Measurements from ENCODE around the gene ZNF831.

DNA sequence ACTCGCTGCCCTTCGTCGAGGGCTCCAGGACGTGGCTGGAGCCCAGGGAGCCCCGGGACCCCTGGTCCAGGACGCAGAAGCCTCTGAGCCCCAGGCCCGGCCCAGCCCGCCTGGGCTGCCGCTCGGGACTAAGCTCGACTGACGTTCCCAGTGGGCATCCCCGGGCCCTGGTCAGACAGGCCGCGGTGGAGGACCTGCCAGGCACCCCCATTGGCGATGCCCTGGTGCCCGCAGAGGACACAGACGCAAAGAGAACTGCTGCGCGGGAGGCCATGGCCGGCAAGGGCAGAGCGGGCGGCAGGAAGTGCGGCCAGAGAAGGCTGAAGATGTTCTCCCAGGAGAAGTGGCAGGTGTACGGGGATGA lies 28.9 kb downstream of the ZNF831 start:
- TF ChIP-seq, protein P1, sequence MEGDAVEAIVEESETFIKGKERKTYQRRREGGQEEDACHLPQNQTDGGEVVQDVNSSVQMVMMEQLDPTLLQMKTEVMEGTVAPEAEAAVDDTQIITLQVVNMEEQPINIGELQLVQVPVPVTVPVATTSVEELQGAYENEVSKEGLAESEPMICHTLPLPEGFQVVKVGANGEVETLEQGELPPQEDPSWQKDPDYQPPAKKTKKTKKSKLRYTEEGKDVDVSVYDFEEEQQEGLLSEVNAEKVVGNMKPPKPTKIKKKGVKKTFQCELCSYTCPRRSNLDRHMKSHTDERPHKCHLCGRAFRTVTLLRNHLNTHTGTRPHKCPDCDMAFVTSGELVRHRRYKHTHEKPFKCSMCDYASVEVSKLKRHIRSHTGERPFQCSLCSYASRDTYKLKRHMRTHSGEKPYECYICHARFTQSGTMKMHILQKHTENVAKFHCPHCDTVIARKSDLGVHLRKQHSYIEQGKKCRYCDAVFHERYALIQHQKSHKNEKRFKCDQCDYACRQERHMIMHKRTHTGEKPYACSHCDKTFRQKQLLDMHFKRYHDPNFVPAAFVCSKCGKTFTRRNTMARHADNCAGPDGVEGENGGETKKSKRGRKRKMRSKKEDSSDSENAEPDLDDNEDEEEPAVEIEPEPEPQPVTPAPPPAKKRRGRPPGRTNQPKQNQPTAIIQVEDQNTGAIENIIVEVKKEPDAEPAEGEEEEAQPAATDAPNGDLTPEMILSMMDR (IDR thresholded peaks at IDR 0.05; ENCODE audit: low read depth, low read length, poor library complexity, severe bottlenecking): no peak
- TF ChIP-seq EZH2phosphoT487 (IDR thresholded peaks at IDR 0.05; ENCODE audit: borderline replicate concordance, low read length): no peak
